IPS DF 6.9 (cell line): ENCODE results near the gene ZNF358.
"Not testable (repeated sequence)": the region's sequence is repeated elsewhere in the genome, so short reads cannot be mapped to it uniquely, and the experiment has no call there.

Experiments used
- DNase-seq: peaks from one replicate; pipeline ENCODE4 v3.0.0-alpha.2; 2013; ENCODE audit warnings: low read depth, low spot score
- H3K27ac ChIP-seq: one replicate; pipeline ENCODE4 v1.5.1; 2013; ENCODE audit warnings: low read length, control low read depth
- H3K27me3 ChIP-seq: 2 replicates; pipeline ENCODE4 v1.6.1; 2013; ENCODE audit warnings: mild to moderate bottlenecking, low read length; ENCODE audit not compliant: control insufficient read depth, insufficient read depth
- H3K36me3 ChIP-seq: 2 replicates; pipeline ENCODE4 v1.6.1; 2013; ENCODE audit warnings: low read length; ENCODE audit not compliant: control insufficient read depth, insufficient read depth
- H3K4me1 ChIP-seq: 2 replicates; pipeline ENCODE4 v1.6.1; 2013; ENCODE audit warnings: low read length; ENCODE audit not compliant: control insufficient read depth, insufficient read depth
- H3K4me3 ChIP-seq: 2 replicates; pipeline ENCODE4 v1.5.1; 2013; ENCODE audit warnings: mild to moderate bottlenecking, low read length
- H3K9me3 ChIP-seq: 2 replicates; pipeline ENCODE4 v1.6.1; 2013; ENCODE audit warnings: low read length, inconsistent platforms; ENCODE audit not compliant: control insufficient read depth, insufficient read depth
- WGBS: extraction: QIAGEN DNeasy Blood & Tissue Kit; methylation state at CpG from one replicate; pipeline ENCODE4 v1.1.7; 2013; ENCODE audit warnings: mixed read lengths, missing lambda C conversion rate; ENCODE audit not compliant: insufficient read length, insufficient coverage; 5-methylcytosine and 5-hydroxymethylcytosine counted together

Gene ZNF358

GRCh38 chr19:7528522-7529245 is 12.8 kb downstream of the ZNF358 start:
- peaks cover 9% of the 10 kb centered on the region; the same call in 1 of the 2 replicates for H3K36me3 ChIP-seq

GRCh38 chr19:7529246-7529600 is 13.3 kb downstream of the ZNF358 start:
- Histone ChIP-seq H3K9me3 (no peaks in the 10 kb centered on the region), H3K4me1 (no peaks in the 10 kb centered on the region; the same call in 1 of the 2 replicates), H3K27ac (no peak overlapping the region), H3K27me3 (no peaks in the 10 kb centered on the region), H3K4me3 (no peak overlapping the region), H3K36me3 (peaks cover 9% of the 10 kb centered on the region; the same call in 1 of the 2 replicates)
- WGBS: no CpG with 5 or more reads among the region's 15 CpGs
- DNase-seq: no peak

More at GRCh38 chr19:7528522-7529245, 12.8 kb downstream of the ZNF358 start:
- H3K9me3 ChIP-seq: no peaks in the 10 kb centered on the region
- no peak overlapping the region for H3K27ac ChIP-seq
- no peaks in the 10 kb centered on the region; the same call in 1 of the 2 replicates for H3K4me1 ChIP-seq
- no peak overlapping the region for H3K4me3 ChIP-seq
- H3K27me3 ChIP-seq: no peaks in the 10 kb centered on the region
- WGBS: no CpG with 5 or more reads among the region's 32 CpGs
- no peak for DNase-seq

GRCh38 chr19:7529610-7530490 is 13.9 kb downstream of the ZNF358 start:
- Histone ChIP-seq H3K27me3 (no peaks in the 10 kb centered on the region), H3K27ac (no peak overlapping the region), H3K4me3 (no peak overlapping the region), H3K9me3 (no peaks in the 10 kb centered on the region), H3K4me1 (no peaks in the 10 kb centered on the region; the same call in 1 of the 2 replicates), H3K36me3 (peaks cover 9% of the 10 kb centered on the region; the same call in 1 of the 2 replicates)
- no peak for DNase-seq
- WGBS: no CpG with 5 or more reads among the region's 33 CpGs

- Histone ChIP-seq H3K4me3 (peak overlapping the region; percentile 52; the same call in 1 of the 2 replicates), H3K9me3 (no peaks in the 10 kb centered on the region), H3K27me3 (no peaks in the 10 kb centered on the region), H3K4me1 (no peaks in the 10 kb centered on the region; the same call in 1 of the 2 replicates), H3K36me3 (peaks cover 2% of the 10 kb centered on the region; the same call in 1 of the 2 replicates), H3K27ac (no peak overlapping the region)
- no peak for DNase-seq
- no CpG with 5 or more reads among the region's 30 CpGs for WGBS
Measured at GRCh38 chr19:7533281-7533885, 17.5 kb downstream of the ZNF358 start.

GRCh38 chr19:7533925-7534480 is 18.1 kb downstream of the ZNF358 start:
- Histone ChIP-seq H3K36me3 (peaks cover 1% of the 10 kb centered on the region; the same call in 1 of the 2 replicates), H3K27ac (no peak overlapping the region), H3K9me3 (no peaks in the 10 kb centered on the region), H3K4me3 (peak overlapping the region; percentile 52; the same call in 1 of the 2 replicates), H3K4me1 (no peaks in the 10 kb centered on the region), H3K27me3 (no peaks in the 10 kb centered on the region)
- DNase-seq: no peak
- WGBS: no CpG with 5 or more reads among the region's 41 CpGs

DNA sequence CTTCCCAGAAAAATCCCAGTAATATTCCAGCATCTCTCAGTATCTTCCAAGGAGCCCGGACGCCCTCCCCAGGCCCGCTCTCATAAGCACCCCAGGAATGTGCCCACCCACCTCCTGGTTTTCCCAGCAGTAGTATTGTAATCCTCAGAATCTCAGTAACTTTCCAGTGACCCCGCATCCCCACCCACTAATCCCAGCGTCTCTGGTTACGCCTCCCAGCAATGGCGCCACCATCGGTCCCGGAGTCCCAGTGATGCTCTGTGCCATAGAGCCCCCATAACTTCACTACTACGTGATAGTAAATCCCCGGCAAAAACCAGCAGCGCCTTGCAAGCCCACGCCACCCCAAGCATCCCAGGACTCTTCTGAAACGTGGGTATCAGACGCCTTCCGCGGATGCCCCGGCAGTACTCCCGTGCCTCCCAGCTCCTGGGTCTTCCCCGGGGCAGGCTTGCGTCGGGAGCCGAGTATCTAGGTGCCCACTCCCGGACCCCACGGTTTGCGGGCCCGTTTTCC is 18.7 kb downstream of the ZNF358 start:
- no CpG with 5 or more reads among the region's 27 CpGs for WGBS
- H3K27ac ChIP-seq: no peak overlapping the region
- no peak for DNase-seq

GRCh38 chr19:7535047-7535997 is 19.4 kb downstream of the ZNF358 start, which contains the start of gene PNPLA6:
Gene PNPLA6, plus strand, starts transcription at chr19:7535717. Its CDS starts 72 bp downstream, at chr19:7535789.
- Histone ChIP-seq H3K9me3 (no peaks in the 10 kb centered on the region), H3K4me1 (no peaks in the 10 kb centered on the region), H3K27me3 (no peaks in the 10 kb centered on the region), H3K36me3 (peaks cover 3% of the 10 kb centered on the region; the same call in 1 of the 2 replicates), H3K4me3 (peak within 1 kb of the TSS; percentile 52), H3K27ac (no peak within 1 kb of the TSS)
- DNase-seq: no peak
- WGBS: no CpG with 5 or more reads among the region's 76 CpGs

More for the DNA sequence above, 18.7 kb downstream of the ZNF358 start:
- Histone ChIP-seq H3K9me3 (no peaks in the 10 kb centered on the region), H3K27me3 (no peaks in the 10 kb centered on the region), H3K4me3 (peak overlapping the region; percentile 52), H3K4me1 (no peaks in the 10 kb centered on the region), H3K36me3 (no peaks in the 10 kb centered on the region)

DNA sequence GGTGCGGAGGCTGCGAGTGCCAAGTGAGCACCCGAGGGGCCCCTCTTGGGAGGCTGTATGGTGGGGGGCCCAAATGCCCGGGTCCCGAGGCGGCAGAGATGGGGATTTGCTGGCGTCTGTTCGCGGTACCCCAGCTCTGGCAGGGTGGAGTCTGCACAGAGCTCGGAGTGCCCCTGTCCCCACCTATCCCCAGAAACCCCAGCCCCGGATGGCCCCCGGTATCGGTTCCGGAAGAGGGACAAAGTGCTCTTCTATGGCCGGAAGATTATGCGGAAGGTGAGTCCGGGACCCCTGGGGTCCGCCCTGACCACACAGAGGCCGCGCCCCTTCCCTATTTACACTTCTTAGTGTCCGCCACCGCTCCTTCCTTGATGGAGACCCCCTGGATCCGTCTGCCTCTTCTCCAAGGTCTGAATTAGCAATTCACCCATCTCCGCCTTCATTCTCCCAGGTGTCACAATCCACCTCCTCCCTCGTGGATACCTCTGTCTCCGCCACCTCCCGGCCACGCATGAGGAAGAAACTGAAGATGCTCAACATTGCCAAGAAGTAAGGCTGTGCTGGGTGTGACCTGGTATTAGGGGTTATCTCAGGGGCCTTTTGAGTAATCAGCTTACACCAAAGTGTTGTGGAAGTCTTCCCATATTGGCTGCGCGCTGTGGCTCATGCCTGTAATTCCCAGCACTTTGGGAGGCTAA is 20.2 kb downstream of the ZNF358 start:
- Histone ChIP-seq H3K36me3 (peaks cover 3% of the 10 kb centered on the region; the same call in 1 of the 2 replicates), H3K4me1 (no peaks in the 10 kb centered on the region), H3K27ac (no peak overlapping the region), H3K27me3 (no peaks in the 10 kb centered on the region), H3K4me3 (peak overlapping the region; percentile 52; the same call in 1 of the 2 replicates), H3K9me3 (no peaks in the 10 kb centered on the region)
- no CpG with 5 or more reads among the region's 30 CpGs for WGBS
- DNase-seq: no peak

DNA sequence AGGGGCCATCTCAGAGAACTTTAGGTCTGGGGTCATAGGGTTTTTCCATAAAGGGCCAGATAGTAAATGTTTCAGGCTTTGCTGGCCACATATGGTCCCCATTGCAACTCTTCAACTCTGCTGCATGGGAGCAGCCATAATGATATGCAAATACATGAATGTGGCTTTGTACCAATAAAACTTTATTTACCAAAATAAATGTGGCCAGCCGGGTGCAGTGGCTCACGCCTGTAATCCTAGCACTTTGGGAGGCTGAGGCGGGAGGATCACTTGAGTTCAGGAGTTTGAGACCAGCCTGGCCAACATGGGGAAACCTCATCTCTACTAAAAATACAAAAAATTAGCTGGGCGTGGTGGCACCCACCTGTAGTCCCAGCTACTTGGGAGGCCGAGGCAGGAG is 23.1 kb downstream of the ZNF358 start:
- not testable (repeated sequence) for DNase-seq, H3K4me1 ChIP-seq, H3K9me3 ChIP-seq, H3K4me3 ChIP-seq, H3K27ac ChIP-seq, H3K27me3 ChIP-seq
- peaks cover 13% of the 10 kb centered on the region for H3K36me3 ChIP-seq
- WGBS: no CpG with 5 or more reads among the region's 5 CpGs
